ENCODE measurements around the gene RAB12. TPM values are rescaled to one million over a fixed set of nuclear protein-coding genes. Genes with fewer than 3 reads are reported as not detected.
A peak's percentile ranks its signal among the peaks of the same experiment; 100 is the strongest.

The RAB12 gene
- total and polyA plus RNA-seq, 2 of the 13 experiments (the other 11 are each of a cell fraction or from before 2014, with no cell fraction given): 9.5 to 25.3 TPM

- TF ChIP-seq SMAD1 (CRISPR knock-in tag; IDR thresholded peaks at IDR 0.05; ENCODE audit: borderline replicate concordance, low read depth) (no peak), SP1 (IDR thresholded peaks at IDR 0.05) (no peak), SP1 (CRISPR knock-in tag; IDR thresholded peaks at IDR 0.05) (no peak), SSRP1 (CRISPR knock-in tag; IDR thresholded peaks at IDR 0.05) (no peak), ZNF770 (CRISPR knock-in tag; IDR thresholded peaks at IDR 0.05) (peak; percentile 46; the same call in 1 of the 2 replicates), NPAS2 (CRISPR knock-in tag; IDR thresholded peaks at IDR 0.05; ENCODE audit: borderline replicate concordance) (no peak), ZNF274 (CRISPR knock-in tag; IDR thresholded peaks at IDR 0.05) (no peak), JUND (CRISPR knock-in tag; IDR thresholded peaks at IDR 0.05) (no peak), CBX2 (IDR thresholded peaks at IDR 0.05; ENCODE audit: low read depth, low read length) (0 out of 2 replicates have a peak, but pooled peaks have one; percentile 26), CBX2 (CRISPR knock-in tag; IDR thresholded peaks at IDR 0.05; ENCODE audit: low read depth) (0 out of 2 replicates have a peak, but pooled peaks have one; percentile 59), ZNF232 (CRISPR knock-in tag; IDR thresholded peaks at IDR 0.05; ENCODE audit: borderline replicate concordance) (no peak), TBX2 (CRISPR knock-in tag; IDR thresholded peaks at IDR 0.05; ENCODE audit: borderline replicate concordance) (no peak), NRL (CRISPR knock-in tag; IDR thresholded peaks at IDR 0.05; ENCODE audit: borderline replicate concordance) (no peak)
- TF ChIP-seq, protein P1, sequence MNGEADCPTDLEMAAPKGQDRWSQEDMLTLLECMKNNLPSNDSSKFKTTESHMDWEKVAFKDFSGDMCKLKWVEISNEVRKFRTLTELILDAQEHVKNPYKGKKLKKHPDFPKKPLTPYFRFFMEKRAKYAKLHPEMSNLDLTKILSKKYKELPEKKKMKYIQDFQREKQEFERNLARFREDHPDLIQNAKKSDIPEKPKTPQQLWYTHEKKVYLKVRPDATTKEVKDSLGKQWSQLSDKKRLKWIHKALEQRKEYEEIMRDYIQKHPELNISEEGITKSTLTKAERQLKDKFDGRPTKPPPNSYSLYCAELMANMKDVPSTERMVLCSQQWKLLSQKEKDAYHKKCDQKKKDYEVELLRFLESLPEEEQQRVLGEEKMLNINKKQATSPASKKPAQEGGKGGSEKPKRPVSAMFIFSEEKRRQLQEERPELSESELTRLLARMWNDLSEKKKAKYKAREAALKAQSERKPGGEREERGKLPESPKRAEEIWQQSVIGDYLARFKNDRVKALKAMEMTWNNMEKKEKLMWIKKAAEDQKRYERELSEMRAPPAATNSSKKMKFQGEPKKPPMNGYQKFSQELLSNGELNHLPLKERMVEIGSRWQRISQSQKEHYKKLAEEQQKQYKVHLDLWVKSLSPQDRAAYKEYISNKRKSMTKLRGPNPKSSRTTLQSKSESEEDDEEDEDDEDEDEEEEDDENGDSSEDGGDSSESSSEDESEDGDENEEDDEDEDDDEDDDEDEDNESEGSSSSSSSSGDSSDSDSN (CRISPR knock-in tag; IDR thresholded peaks at IDR 0.05): no peak
- TF ChIP-seq, protein P2, sequence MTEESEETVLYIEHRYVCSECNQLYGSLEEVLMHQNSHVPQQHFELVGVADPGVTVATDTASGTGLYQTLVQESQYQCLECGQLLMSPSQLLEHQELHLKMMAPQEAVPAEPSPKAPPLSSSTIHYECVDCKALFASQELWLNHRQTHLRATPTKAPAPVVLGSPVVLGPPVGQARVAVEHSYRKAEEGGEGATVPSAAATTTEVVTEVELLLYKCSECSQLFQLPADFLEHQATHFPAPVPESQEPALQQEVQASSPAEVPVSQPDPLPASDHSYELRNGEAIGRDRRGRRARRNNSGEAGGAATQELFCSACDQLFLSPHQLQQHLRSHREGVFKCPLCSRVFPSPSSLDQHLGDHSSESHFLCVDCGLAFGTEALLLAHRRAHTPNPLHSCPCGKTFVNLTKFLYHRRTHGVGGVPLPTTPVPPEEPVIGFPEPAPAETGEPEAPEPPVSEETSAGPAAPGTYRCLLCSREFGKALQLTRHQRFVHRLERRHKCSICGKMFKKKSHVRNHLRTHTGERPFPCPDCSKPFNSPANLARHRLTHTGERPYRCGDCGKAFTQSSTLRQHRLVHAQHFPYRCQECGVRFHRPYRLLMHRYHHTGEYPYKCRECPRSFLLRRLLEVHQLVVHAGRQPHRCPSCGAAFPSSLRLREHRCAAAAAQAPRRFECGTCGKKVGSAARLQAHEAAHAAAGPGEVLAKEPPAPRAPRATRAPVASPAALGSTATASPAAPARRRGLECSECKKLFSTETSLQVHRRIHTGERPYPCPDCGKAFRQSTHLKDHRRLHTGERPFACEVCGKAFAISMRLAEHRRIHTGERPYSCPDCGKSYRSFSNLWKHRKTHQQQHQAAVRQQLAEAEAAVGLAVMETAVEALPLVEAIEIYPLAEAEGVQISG (CRISPR knock-in tag; IDR thresholded peaks at IDR 0.05): peak; percentile 56
- TF ChIP-seq, protein P3, sequence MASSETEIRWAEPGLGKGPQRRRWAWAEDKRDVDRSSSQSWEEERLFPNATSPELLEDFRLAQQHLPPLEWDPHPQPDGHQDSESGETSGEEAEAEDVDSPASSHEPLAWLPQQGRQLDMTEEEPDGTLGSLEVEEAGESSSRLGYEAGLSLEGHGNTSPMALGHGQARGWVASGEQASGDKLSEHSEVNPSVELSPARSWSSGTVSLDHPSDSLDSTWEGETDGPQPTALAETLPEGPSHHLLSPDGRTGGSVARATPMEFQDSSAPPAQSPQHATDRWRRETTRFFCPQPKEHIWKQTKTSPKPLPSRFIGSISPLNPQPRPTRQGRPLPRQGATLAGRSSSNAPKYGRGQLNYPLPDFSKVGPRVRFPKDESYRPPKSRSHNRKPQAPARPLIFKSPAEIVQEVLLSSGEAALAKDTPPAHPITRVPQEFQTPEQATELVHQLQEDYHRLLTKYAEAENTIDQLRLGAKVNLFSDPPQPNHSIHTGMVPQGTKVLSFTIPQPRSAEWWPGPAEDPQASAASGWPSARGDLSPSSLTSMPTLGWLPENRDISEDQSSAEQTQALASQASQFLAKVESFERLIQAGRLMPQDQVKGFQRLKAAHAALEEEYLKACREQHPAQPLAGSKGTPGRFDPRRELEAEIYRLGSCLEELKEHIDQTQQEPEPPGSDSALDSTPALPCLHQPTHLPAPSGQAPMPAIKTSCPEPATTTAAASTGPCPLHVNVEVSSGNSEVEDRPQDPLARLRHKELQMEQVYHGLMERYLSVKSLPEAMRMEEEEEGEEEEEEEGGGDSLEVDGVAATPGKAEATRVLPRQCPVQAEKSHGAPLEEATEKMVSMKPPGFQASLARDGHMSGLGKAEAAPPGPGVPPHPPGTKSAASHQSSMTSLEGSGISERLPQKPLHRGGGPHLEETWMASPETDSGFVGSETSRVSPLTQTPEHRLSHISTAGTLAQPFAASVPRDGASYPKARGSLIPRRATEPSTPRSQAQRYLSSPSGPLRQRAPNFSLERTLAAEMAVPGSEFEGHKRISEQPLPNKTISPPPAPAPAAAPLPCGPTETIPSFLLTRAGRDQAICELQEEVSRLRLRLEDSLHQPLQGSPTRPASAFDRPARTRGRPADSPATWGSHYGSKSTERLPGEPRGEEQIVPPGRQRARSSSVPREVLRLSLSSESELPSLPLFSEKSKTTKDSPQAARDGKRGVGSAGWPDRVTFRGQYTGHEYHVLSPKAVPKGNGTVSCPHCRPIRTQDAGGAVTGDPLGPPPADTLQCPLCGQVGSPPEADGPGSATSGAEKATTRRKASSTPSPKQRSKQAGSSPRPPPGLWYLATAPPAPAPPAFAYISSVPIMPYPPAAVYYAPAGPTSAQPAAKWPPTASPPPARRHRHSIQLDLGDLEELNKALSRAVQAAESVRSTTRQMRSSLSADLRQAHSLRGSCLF (CRISPR knock-in tag; IDR thresholded peaks at IDR 0.05; ENCODE audit: borderline replicate concordance): no peak
These were observed 1.2 kb upstream of the RAB12 start (continued) for GRCh38 chr18:8607776-8608742.

Data from HepG2 (cell line).